Neutrophil (primary cell): Measurements from ENCODE around the gene C16orf95.

Experiments used
- H3K27ac ChIP-seq: fragments of 200-600 bp; sonication (generic); 2 replicates; pipeline ENCODE4 v1.5.1; 2016; ENCODE audit warnings: mild to moderate bottlenecking, moderate library complexity
- H3K27me3 ChIP-seq: fragments of 200-600 bp; sonication (generic); 2 replicates; pipeline ENCODE4 v1.6.0; 2016; ENCODE audit warnings: mild to moderate bottlenecking
- H3K36me3 ChIP-seq: fragments of 200-600 bp; sonication (generic); 2 replicates; pipeline ENCODE4 v1.5.1; 2017
- H3K4me1 ChIP-seq, 2 experiments: fragments of 200-600 bp in 1 of 2; sonication (generic) in 1 of 2; 1 replicate in 1 of 2; 2 replicates in 1 of 2; pipeline versions ENCODE4 v1.5.1 to v1.6.1; 2013 to 2016; ENCODE audit warnings: low read depth in 1 of 2, low read length in 1 of 2, mild to moderate bottlenecking in 1 of 2, moderate library complexity in 1 of 2; ENCODE audit not compliant: control insufficient read depth in 1 of 2, insufficient read depth in 1 of 2
- H3K4me3 ChIP-seq, 2 experiments: fragments of 200-600 bp in 1 of 2; sonication (generic) in 1 of 2; 1 replicate in 1 of 2; 2 replicates in 1 of 2; pipeline ENCODE4 v1.5.1; 2013 to 2016; ENCODE audit warnings: low read depth in 1 of 2, low read length in 1 of 2, mild to moderate bottlenecking in 1 of 2, moderate library complexity in 1 of 2
- H3K9me3 ChIP-seq: fragments of 200-600 bp; sonication (generic); 2 replicates; pipeline ENCODE4 v1.5.1; 2016
- CTCF ChIP-seq: fragments of 200-600 bp; sonication (generic); IDR thresholded peaks from 2 replicates; pipeline ENCODE4 v1.5.1; 2016; ENCODE audit warnings: antibody characterized with exemption

The C16orf95 gene

GRCh38 chr16:87344931-87345631 is 27.9 kb upstream of the C16orf95 start:
- Histone ChIP-seq H3K4me3 (no peak overlapping the region), H3K4me1 (no peaks in the 10 kb centered on the region), H3K27me3 (no peaks in the 10 kb centered on the region), H3K27ac (no peak overlapping the region), H3K9me3 (no peaks in the 10 kb centered on the region), H3K36me3 (peaks cover 8% of the 10 kb centered on the region)
- no peak for TF ChIP-seq CTCF

- Histone ChIP-seq H3K27ac (no peak overlapping the region), H3K27me3 (no peaks in the 10 kb centered on the region), H3K4me3 (no peak overlapping the region), H3K4me1 (no peaks in the 10 kb centered on the region), H3K36me3 (peaks cover 8% of the 10 kb centered on the region), H3K9me3 (no peaks in the 10 kb centered on the region)
- TF ChIP-seq CTCF: no peak
Observed at GRCh38 chr16:87344165-87344930, 27.2 kb upstream of the C16orf95 start.

DNA sequence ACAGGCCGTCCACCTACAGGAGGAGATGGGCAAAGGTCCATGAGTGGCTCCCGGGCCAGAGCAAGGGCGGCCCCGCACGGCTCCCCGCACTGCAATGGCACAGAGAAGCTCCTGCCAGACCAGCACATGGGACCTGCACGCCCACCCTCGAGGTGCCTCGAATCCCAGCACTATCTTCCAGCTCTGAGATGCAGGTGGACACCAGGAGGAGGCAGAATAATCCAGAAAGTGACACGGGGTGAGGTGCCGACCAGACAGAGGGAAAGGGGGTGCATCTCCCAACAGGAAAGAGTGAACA is 26.5 kb upstream of the C16orf95 start:
- Histone ChIP-seq H3K27me3 (no peaks in the 10 kb centered on the region), H3K4me1 (no peaks in the 10 kb centered on the region), H3K27ac (no peak overlapping the region), H3K36me3 (peaks cover 8% of the 10 kb centered on the region), H3K4me3 (no peak overlapping the region), H3K9me3 (no peaks in the 10 kb centered on the region)
- TF ChIP-seq CTCF: no peak

- TF ChIP-seq CTCF: no peak
- no peaks in the 10 kb centered on the region for H3K9me3 ChIP-seq
- H3K27me3 ChIP-seq: no peaks in the 10 kb centered on the region
- H3K4me1 ChIP-seq: no peaks in the 10 kb centered on the region
- H3K4me3 ChIP-seq: no peak overlapping the region
- no peak overlapping the region for H3K27ac ChIP-seq
- H3K36me3 ChIP-seq: peaks cover 8% of the 10 kb centered on the region
Observed at GRCh38 chr16:87342978-87343752, 26.0 kb upstream of the C16orf95 start.

GRCh38 chr16:87342504-87342903 is 25.3 kb upstream of the C16orf95 start:
- no peaks in the 10 kb centered on the region for H3K27me3 ChIP-seq
- no peak overlapping the region for H3K4me3 ChIP-seq
- H3K27ac ChIP-seq: no peak overlapping the region
- H3K36me3 ChIP-seq: peaks cover 8% of the 10 kb centered on the region
- H3K4me1 ChIP-seq: no peaks in the 10 kb centered on the region
- H3K9me3 ChIP-seq: no peaks in the 10 kb centered on the region
- no peak for TF ChIP-seq CTCF
